DOHH2 (cell line): Measurements from ENCODE around the gene DACT3.
A peak's percentile ranks its signal among the peaks of the same experiment; 100 is the strongest.

Experiments used
- H3F3A ChIP-seq: fragments of 200-600 bp; sonication (generic), shearing (Covaris generic); 2 replicates; pipeline ENCODE4 v1.6.0; 2016; ENCODE audit warnings: antibody characterized with exemption, mild to moderate bottlenecking; ENCODE audit not compliant: control insufficient read depth, insufficient read depth
- H3K27ac ChIP-seq: fragments of 200-600 bp; sonication (generic); 2 replicates; pipeline ENCODE4 v1.5.1; 2014; ENCODE audit warnings: low read depth, mild to moderate bottlenecking, low read length, moderate library complexity
- H3K27me3 ChIP-seq: fragments of 200-600 bp; sonication (generic); 2 replicates; pipeline ENCODE4 v1.6.1; 2014; ENCODE audit warnings: mild to moderate bottlenecking, low read length, mixed read lengths; ENCODE audit not compliant: control insufficient read depth
- H3K36me3 ChIP-seq: fragments of 200-600 bp; sonication (generic); 2 replicates; pipeline ENCODE4 v1.6.1; 2014; ENCODE audit warnings: mild to moderate bottlenecking, low read length, moderate library complexity, mixed read lengths; ENCODE audit not compliant: control insufficient read depth
- H3K4me1 ChIP-seq: fragments of 200-600 bp; sonication (generic); 2 replicates; pipeline ENCODE4 v1.6.1; 2014; ENCODE audit warnings: mild to moderate bottlenecking, low read length, mixed read lengths; ENCODE audit not compliant: control insufficient read depth
- H3K4me2 ChIP-seq: fragments of 200-600 bp; sonication (generic); 2 replicates; pipeline ENCODE4 v1.6.0; 2014; ENCODE audit warnings: mild to moderate bottlenecking, low read length, moderate library complexity
- H3K4me3 ChIP-seq: fragments of 200-600 bp; sonication (generic); 2 replicates; pipeline ENCODE4 v1.5.1; 2014; ENCODE audit warnings: mild to moderate bottlenecking, low read length, mixed read lengths
- H3K79me2 ChIP-seq: fragments of 200-600 bp; sonication (generic); 2 replicates; pipeline ENCODE4 v1.6.1; 2014; ENCODE audit warnings: mild to moderate bottlenecking, low read length, mixed read lengths; ENCODE audit not compliant: control insufficient read depth
- H3K9me2 ChIP-seq: fragments of 200-600 bp; sonication (generic); replicated peaks from 2 replicates; pipeline ENCODE4 v1.6.1; 2014; ENCODE audit warnings: mild to moderate bottlenecking, low read length, mixed read lengths; ENCODE audit not compliant: control insufficient read depth
- H3K9me3 ChIP-seq: fragments of 200-600 bp; sonication (generic); 2 replicates; pipeline ENCODE4 v1.6.1; 2014; ENCODE audit warnings: antibody characterized with exemption, low read length, mixed read lengths; ENCODE audit not compliant: control insufficient read depth, insufficient read depth
- H4K20me1 ChIP-seq: fragments of 200-600 bp; sonication (generic); 2 replicates; pipeline ENCODE4 v1.6.0; 2014; ENCODE audit warnings: low read depth, mild to moderate bottlenecking, antibody characterized with exemption, low read length, moderate library complexity; ENCODE audit not compliant: control insufficient read depth, insufficient read depth
- EZH2phosphoT487 ChIP-seq: fragments of 200-600 bp; sonication (generic); IDR thresholded peaks from 2 replicates; pipeline ENCODE4 v1.6.1; 2017; ENCODE audit warnings: borderline replicate concordance, mild to moderate bottlenecking, antibody characterized with exemption, low read length, moderate library complexity, mixed read lengths
- TF ChIP-seq, protein P1 (sequence below): fragments of 200-600 bp; sonication (generic); IDR thresholded peaks from one replicate; pipeline ENCODE4 v1.5.1; 2014; ENCODE audit warnings: antibody characterized with exemption, mild to moderate bottlenecking, low read depth, low read length; ENCODE audit not compliant: poor library complexity, severe bottlenecking

Gene DACT3

DNA sequence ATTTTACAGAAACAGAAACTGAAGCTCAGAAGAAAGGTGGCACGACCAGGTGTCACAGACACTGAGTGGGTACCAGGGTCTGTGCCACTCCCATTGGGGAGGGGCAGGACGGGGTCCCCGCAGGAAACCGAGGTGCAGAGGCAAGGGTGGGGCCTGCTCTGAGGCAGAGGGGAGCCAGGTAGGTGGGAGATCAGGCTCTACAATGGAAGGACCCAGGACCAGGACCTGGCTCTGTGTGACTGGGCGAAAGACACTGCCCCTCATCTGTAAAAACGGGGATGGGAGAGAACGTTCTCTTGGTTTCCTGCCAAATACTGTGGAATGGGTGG, 38.9 kb downstream of the DACT3 start:
- Histone ChIP-seq H3K9me3 (no peaks in the 10 kb centered on the region), H3K36me3 (no peaks in the 10 kb centered on the region), H3K4me3 (no peak overlapping the region), H3K79me2 (no peaks in the 10 kb centered on the region), H4K20me1 (no peaks in the 10 kb centered on the region), H3K4me1 (peaks cover 45% of the 10 kb centered on the region), H3K27me3 (peaks cover 5% of the 10 kb centered on the region), H3K9me2 (no peaks in the 10 kb centered on the region), H3K27ac (no peak overlapping the region), H3K4me2 (no peak overlapping the region), H3F3A (peaks cover 7% of the 10 kb centered on the region)
- TF ChIP-seq EZH2phosphoT487 = no peak
- TF ChIP-seq, protein P1, sequence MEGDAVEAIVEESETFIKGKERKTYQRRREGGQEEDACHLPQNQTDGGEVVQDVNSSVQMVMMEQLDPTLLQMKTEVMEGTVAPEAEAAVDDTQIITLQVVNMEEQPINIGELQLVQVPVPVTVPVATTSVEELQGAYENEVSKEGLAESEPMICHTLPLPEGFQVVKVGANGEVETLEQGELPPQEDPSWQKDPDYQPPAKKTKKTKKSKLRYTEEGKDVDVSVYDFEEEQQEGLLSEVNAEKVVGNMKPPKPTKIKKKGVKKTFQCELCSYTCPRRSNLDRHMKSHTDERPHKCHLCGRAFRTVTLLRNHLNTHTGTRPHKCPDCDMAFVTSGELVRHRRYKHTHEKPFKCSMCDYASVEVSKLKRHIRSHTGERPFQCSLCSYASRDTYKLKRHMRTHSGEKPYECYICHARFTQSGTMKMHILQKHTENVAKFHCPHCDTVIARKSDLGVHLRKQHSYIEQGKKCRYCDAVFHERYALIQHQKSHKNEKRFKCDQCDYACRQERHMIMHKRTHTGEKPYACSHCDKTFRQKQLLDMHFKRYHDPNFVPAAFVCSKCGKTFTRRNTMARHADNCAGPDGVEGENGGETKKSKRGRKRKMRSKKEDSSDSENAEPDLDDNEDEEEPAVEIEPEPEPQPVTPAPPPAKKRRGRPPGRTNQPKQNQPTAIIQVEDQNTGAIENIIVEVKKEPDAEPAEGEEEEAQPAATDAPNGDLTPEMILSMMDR = no peak

DNA sequence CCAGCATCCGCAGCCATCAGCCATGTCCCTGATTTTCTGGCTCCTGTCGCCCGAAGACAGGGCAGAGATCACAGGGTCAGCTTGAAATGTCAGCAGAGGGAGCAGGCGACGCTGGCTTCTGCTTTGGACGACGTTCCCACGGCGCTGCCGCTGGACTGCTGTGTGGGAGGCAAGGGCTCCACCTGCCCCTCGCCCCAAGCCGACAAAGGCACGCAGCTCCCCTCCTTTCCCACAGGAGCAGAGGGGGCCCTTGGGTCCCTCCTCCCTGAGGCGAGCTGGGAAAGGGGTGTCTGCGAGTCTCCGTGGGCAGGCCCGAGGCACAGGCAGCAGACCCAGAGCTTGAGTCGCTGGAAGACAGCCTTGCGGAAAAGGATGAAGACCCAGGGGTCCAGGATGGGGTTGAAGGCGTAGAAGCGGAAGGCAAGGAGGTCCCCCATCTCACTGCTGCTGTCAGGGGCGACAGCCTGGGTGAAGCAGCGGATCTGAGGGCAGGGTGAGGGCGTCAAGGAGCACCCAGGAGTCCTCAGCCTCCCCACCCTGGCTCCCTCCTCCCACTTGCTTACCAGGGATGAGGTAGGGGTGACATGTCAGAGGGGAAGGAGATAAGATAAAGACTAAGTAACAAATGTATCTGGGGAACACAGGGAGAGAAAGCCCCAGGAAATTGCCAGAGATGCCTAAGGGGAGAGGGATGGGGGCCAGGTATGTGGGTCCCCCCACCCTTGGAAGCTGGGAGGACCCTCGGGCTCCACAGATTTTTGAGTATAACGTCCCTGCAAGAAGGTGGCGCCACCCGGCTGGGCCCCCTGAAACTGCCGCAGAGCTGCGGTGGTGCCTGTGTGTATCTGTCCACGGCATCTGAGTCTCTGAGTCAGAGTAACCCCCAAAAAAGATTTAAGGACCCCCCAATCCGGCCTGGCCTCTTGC, 39.5 kb downstream of the DACT3 start:
- no peak overlapping the region for H3K4me3 ChIP-seq
- peaks cover 51% of the 10 kb centered on the region for H3K4me1 ChIP-seq
- H3K27me3 ChIP-seq = peaks cover 5% of the 10 kb centered on the region
- no peak overlapping the region for H3K4me2 ChIP-seq
- H4K20me1 ChIP-seq = no peaks in the 10 kb centered on the region
- no peaks in the 10 kb centered on the region for H3K9me3 ChIP-seq
- TF ChIP-seq, protein P1 = peak; percentile 31
- TF ChIP-seq EZH2phosphoT487 = no peak
- H3K79me2 ChIP-seq = no peaks in the 10 kb centered on the region
- H3K27ac ChIP-seq = no peak overlapping the region
- H3F3A ChIP-seq = peaks cover 7% of the 10 kb centered on the region
- H3K36me3 ChIP-seq = no peaks in the 10 kb centered on the region
- no peaks in the 10 kb centered on the region for H3K9me2 ChIP-seq

DNA sequence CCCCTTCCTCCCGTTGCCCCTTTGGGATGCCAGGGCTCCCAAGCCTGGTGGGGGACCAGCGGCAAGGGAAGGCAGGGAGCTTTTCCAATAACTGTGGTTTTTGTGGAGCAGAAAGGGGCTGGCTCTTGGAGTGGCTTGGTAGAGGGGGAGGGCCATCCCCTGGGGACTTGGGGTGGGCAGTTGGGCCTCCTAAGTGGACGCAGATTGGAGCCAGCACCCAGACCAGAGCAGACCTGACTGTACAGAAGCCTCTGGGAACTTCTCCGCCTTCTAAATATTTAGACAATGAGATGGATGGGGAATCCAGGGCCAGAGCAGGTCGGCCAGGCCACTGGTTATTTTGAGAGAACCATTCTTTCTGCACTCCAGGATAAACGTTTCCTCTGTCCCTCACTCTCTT, 40.3 kb downstream of the DACT3 start:
- no peaks in the 10 kb centered on the region for H3K9me2 ChIP-seq
- H3K9me3 ChIP-seq = no peaks in the 10 kb centered on the region
- H3K36me3 ChIP-seq = no peaks in the 10 kb centered on the region
- H3K27me3 ChIP-seq = peaks cover 5% of the 10 kb centered on the region
- H3F3A ChIP-seq = peaks cover 7% of the 10 kb centered on the region
- no peak overlapping the region for H3K4me3 ChIP-seq
- H3K79me2 ChIP-seq = no peaks in the 10 kb centered on the region
- H3K27ac ChIP-seq = no peak overlapping the region
- no peak overlapping the region for H3K4me2 ChIP-seq
- H4K20me1 ChIP-seq = no peaks in the 10 kb centered on the region
- TF ChIP-seq, protein P1 = no peak
- no peak for TF ChIP-seq EZH2phosphoT487
- H3K4me1 ChIP-seq = peaks cover 52% of the 10 kb centered on the region
